Spleen (tissue), 7 donors: Measurements from ENCODE around the gene MAP1LC3B.
"Not testable (repeated sequence)": the region's sequence is repeated elsewhere in the genome, so short reads cannot be mapped to it uniquely, and the experiment has no call there.

ENCODE experiments used
- POLR2A ChIP-seq, 3 donors: fragments of 450-650 bp; IDR thresholded peaks; one replicate each; pipeline ENCODE4 v1.5.1; 2017; ENCODE audit warnings: antibody characterized with exemption in 3 of 3, mild to moderate bottlenecking in 1 of 3
- POLR2AphosphoS5 ChIP-seq, 3 donors: sonication (generic); formaldehyde crosslinking; IDR thresholded peaks; one replicate each; pipeline ENCODE4 v1.5.1; 2017; ENCODE audit warnings: antibody characterized with exemption in 3 of 3
- TF ChIP-seq, protein P1 (sequence below), 11 experiments: fragments of 200-600 bp in 7 of 11; fragments of 450-650 bp in 4 of 11; sonication (generic) in 4 of 11; IDR thresholded peaks in 8 of 11; conservative IDR thresholded peaks in 3 of 11; 1 replicate in 7 of 11; 2 replicates in 4 of 11; pipeline versions ENCODE4 v1.4.0 to v1.8.0; 2016 to 2021; ENCODE audit warnings: antibody characterized with exemption in 11 of 11, inconsistent platforms in 4 of 11, mild to moderate bottlenecking in 1 of 11
- donor health status: DM: no; HTN: no; CAD: no; lungs with moderate emphysema.
- donor health status: DM: no; HTN: no; CAD: no.
- donor health status: DM: no; HTN: no; CAD: no.

DNA sequence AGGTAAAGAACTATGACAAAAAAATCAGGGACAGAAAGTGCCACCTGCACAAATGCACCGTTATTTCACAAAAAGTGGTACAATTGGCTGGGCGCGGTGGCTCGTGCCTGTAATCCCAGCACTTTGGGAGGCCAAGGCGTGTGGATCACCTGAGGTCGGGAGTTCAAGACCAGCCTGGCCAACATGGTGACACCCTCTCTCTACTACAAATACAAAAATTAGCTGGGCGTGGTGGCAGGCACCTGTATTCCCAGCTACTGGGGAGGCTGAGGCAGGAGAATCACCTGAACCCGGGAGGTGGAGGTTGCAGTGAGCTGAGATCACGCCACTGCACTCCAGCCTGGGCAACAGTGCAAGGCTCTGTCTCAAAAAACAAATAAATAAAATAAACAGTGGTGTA is 2.2 kb upstream of the MAP1LC3B start:
- TF ChIP-seq, protein P1, sequence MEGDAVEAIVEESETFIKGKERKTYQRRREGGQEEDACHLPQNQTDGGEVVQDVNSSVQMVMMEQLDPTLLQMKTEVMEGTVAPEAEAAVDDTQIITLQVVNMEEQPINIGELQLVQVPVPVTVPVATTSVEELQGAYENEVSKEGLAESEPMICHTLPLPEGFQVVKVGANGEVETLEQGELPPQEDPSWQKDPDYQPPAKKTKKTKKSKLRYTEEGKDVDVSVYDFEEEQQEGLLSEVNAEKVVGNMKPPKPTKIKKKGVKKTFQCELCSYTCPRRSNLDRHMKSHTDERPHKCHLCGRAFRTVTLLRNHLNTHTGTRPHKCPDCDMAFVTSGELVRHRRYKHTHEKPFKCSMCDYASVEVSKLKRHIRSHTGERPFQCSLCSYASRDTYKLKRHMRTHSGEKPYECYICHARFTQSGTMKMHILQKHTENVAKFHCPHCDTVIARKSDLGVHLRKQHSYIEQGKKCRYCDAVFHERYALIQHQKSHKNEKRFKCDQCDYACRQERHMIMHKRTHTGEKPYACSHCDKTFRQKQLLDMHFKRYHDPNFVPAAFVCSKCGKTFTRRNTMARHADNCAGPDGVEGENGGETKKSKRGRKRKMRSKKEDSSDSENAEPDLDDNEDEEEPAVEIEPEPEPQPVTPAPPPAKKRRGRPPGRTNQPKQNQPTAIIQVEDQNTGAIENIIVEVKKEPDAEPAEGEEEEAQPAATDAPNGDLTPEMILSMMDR (IDR thresholded peaks at IDR 0.05 in 8 of 11, conservative IDR thresholded peaks at IDR 0.05 in 3 of 11) = not testable (repeated sequence)
- TF ChIP-seq POLR2A, POLR2AphosphoS5 (IDR thresholded peaks at IDR 0.05): not testable (repeated sequence)
